HL-60 (cell line): Measurements from ENCODE around the gene RAB9B.
"Not testable (repeated sequence)": the region's sequence is repeated elsewhere in the genome, so short reads cannot be mapped to it uniquely, and the experiment has no call there.

Experiments
- DNase-seq, 2 experiments: peaks; one replicate each; pipeline ENCODE4 v3.0.0-alpha.2; 2010 to 2020; ENCODE audit warnings: low read depth in 1 of 2, low spot score in 1 of 2
- H3K27ac ChIP-seq: fragments of 250-450 bp; sonication (Bioruptor Pico); replicated peaks from 2 replicates; pipeline ENCODE4 v1.5.1; 2020; ENCODE audit warnings: mild to moderate bottlenecking, moderate library complexity
- H3K27me3 ChIP-seq: fragments of 250-450 bp; sonication (Bioruptor Pico); 2 replicates; pipeline ENCODE4 v1.5.1; 2021; ENCODE audit warnings: mild to moderate bottlenecking, moderate library complexity; ENCODE audit not compliant: insufficient read depth, poor library complexity, severe bottlenecking
- H3K4me3 ChIP-seq: replicated peaks from 2 replicates; pipeline ENCODE4 v1.5.1; 2011; ENCODE audit warnings: mild to moderate bottlenecking, control low read depth, low read length; ENCODE audit not compliant: insufficient read depth
- GABPA ChIP-seq: IDR thresholded peaks from 2 replicates; pipeline ENCODE4 v1.6.1; 2012; ENCODE audit warnings: low read depth
- POLR2AphosphoS5 ChIP-seq: IDR thresholded peaks from 2 replicates; pipeline ENCODE4 v1.6.1; 2012; ENCODE audit warnings: low read depth
- SPI1 ChIP-seq: IDR thresholded peaks from 2 replicates; pipeline ENCODE4 v1.6.1; 2012; ENCODE audit warnings: low read depth, mild to moderate bottlenecking, borderline replicate concordance
- TF ChIP-seq, protein P1 (sequence below): IDR thresholded peaks from one replicate; pipeline ENCODE4 v1.5.1; 2011; ENCODE audit warnings: low read length, control low read depth, inconsistent platforms; ENCODE audit not compliant: insufficient read depth
- TF ChIP-seq, protein P2 (sequence below): IDR thresholded peaks from 2 replicates; pipeline ENCODE4 v1.6.1; 2012; ENCODE audit warnings: low read depth; ENCODE audit not compliant: insufficient replicate concordance

RAB9B gene

DNA sequence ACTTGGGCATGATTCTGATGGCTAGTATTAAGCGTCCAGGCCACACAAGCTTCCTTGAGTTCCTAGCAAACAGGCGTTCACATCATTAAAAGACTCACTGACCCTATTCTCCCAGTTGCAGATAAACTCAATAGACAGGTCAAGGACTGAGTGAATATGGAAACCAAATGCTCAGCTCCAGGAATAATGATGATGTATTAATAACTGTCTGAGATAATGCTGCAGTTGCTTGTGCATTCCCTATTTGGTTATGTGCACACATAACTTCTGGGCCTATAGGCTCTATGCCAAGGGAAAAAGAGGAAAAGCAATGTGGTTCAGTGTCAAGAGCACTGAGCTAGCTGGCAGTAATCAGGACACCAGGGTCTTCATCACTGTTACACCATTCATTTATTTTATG is 3.5 kb downstream of the RAB9B start:
- no peak overlapping the region for H3K27ac ChIP-seq
- no peak overlapping the region for H3K4me3 ChIP-seq
- H3K27me3 ChIP-seq, result peaks cover 8% of the 10 kb centered on the region
- TF ChIP-seq, protein P1, sequence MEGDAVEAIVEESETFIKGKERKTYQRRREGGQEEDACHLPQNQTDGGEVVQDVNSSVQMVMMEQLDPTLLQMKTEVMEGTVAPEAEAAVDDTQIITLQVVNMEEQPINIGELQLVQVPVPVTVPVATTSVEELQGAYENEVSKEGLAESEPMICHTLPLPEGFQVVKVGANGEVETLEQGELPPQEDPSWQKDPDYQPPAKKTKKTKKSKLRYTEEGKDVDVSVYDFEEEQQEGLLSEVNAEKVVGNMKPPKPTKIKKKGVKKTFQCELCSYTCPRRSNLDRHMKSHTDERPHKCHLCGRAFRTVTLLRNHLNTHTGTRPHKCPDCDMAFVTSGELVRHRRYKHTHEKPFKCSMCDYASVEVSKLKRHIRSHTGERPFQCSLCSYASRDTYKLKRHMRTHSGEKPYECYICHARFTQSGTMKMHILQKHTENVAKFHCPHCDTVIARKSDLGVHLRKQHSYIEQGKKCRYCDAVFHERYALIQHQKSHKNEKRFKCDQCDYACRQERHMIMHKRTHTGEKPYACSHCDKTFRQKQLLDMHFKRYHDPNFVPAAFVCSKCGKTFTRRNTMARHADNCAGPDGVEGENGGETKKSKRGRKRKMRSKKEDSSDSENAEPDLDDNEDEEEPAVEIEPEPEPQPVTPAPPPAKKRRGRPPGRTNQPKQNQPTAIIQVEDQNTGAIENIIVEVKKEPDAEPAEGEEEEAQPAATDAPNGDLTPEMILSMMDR, result no peak
- TF ChIP-seq GABPA, result no peak
- TF ChIP-seq POLR2AphosphoS5, result no peak
- TF ChIP-seq, protein P2, sequence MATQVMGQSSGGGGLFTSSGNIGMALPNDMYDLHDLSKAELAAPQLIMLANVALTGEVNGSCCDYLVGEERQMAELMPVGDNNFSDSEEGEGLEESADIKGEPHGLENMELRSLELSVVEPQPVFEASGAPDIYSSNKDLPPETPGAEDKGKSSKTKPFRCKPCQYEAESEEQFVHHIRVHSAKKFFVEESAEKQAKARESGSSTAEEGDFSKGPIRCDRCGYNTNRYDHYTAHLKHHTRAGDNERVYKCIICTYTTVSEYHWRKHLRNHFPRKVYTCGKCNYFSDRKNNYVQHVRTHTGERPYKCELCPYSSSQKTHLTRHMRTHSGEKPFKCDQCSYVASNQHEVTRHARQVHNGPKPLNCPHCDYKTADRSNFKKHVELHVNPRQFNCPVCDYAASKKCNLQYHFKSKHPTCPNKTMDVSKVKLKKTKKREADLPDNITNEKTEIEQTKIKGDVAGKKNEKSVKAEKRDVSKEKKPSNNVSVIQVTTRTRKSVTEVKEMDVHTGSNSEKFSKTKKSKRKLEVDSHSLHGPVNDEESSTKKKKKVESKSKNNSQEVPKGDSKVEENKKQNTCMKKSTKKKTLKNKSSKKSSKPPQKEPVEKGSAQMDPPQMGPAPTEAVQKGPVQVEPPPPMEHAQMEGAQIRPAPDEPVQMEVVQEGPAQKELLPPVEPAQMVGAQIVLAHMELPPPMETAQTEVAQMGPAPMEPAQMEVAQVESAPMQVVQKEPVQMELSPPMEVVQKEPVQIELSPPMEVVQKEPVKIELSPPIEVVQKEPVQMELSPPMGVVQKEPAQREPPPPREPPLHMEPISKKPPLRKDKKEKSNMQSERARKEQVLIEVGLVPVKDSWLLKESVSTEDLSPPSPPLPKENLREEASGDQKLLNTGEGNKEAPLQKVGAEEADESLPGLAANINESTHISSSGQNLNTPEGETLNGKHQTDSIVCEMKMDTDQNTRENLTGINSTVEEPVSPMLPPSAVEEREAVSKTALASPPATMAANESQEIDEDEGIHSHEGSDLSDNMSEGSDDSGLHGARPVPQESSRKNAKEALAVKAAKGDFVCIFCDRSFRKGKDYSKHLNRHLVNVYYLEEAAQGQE, result no peak
- TF ChIP-seq SPI1, result no peak
- no peak for DNase-seq

DNA sequence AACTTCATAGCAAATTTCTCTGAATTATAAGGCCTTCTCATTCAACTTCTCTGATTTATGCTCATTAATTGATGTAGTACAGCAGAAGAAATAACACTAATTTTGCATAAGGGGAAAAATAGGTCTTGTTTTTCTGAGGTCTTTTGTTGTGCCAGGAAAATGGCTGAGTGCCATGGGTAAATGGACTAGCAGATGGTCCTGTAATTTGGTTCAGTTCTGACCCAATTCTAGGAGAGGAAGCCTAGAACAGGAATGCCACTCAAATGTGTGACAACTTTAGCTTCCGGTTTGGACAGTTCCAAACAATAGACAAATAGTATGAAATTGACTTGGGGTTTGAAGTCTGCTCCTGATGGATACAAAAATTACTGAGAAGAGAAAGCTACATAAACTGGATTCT is 6.2 kb downstream of the RAB9B start:
- no peaks in the 10 kb centered on the region for H3K27me3 ChIP-seq
- no peak for DNase-seq
- no peak overlapping the region for H3K27ac ChIP-seq
- no peak overlapping the region for H3K4me3 ChIP-seq
- no peak for TF ChIP-seq SPI1
- TF ChIP-seq POLR2AphosphoS5, result no peak

DNA sequence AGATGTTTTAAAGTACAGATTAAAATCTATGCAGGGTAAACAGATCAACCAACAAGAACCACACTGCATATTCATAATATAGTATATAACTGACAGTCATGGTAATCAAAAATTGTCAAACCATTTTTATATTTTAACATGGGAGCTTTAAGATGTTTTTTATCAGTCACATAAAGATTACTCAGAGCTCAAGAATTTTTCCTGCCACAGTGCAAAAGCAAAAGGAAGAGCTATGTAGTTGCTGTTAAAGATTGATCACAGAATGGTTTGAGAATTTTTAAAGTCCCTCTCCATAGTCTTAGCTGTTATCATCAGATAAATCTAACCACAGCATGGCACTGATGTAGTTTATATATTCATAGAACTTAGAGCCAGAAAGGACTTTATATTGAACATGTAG is 8.5 kb downstream of the RAB9B start:
- TF ChIP-seq GABPA (no peak), POLR2AphosphoS5 (no peak), SPI1 (no peak)
- TF ChIP-seq, protein P1, result no peak
- TF ChIP-seq, protein P2, result no peak
- H3K27me3 ChIP-seq, result no peaks in the 10 kb centered on the region
- DNase-seq, result no peak
- H3K4me3 ChIP-seq, result no peak overlapping the region
- no peak overlapping the region for H3K27ac ChIP-seq

DNA sequence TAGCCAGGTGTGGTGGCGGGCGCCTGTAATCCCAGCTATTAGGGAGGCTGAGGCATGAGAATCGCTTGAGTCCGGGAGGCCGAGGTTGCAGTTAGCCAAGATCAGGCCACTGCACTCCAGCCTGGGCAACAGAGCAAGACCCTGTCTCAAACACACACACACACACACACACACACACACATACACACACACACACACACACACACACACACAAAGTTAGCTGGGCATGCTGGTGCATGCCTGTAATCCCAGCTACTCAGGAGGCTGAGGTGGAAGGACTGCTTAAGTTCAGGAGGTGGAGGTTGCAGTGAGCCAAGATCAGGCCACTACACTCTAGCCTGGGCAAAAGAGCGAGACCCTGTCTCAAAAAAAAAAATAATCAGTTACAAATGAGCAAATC is 11.3 kb downstream of the RAB9B start:
- not testable (repeated sequence) for H3K27ac ChIP-seq, H3K27me3 ChIP-seq, DNase-seq

DNA sequence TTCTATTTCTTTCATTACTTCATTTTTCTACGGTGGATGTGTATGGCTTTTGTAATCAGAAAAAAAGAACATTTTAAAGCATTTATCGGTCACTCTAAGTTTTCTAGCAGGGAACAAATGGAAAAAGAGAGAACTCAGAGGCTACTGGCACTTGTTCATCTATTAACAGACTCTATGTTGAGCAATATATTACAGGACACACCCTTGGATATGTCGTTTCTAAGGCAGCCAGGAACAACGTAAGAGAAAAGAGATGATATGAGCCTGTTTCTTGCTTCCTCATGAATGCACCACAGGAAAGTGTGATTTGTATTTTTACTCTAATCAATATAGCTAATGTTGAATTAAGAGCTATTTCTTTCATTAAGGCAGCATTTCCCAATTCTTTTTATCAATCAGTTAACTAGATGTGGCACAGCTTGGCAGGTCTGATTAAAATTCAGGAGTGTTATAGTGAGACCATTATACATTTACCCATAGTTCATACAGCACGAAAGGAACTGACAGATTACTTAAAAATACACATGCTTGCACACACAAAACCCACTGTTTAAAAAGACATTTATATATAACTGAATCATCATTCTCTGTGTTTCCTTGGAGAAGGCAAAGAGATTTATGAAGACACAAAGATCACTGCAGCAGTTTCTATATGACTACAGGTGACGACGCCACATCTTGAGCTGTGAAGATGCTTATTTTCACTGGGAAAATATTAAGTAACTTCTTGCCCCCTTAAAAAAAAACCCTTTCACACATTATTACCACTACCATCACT is 13.0 kb downstream of the RAB9B start:
- Histone ChIP-seq H3K27me3 (no peaks in the 10 kb centered on the region), H3K27ac (no peak overlapping the region), H3K4me3 (no peak overlapping the region)
- DNase-seq, result no peak
- TF ChIP-seq, protein P2, result no peak
- TF ChIP-seq SPI1, result no peak
- TF ChIP-seq POLR2AphosphoS5, result no peak
- no peak for TF ChIP-seq GABPA
- TF ChIP-seq, protein P1, result no peak

More for the DNA sequence above, 11.3 kb downstream of the RAB9B start:
- H3K4me3 ChIP-seq, result not testable (repeated sequence)
